Mesothelial cell of epicardium (in vitro differentiated cells): ENCODE measurements around the gene GRID1. TPM values are rescaled to one million over a fixed set of nuclear protein-coding genes. Genes with fewer than 3 reads are reported as not detected.

ENCODE experiments used
- DNase-seq, 2 experiments: peaks; one replicate each; pipeline ENCODE4 v3.0.0; 2021; ENCODE audit warnings: low spot score in 2 of 2; ENCODE audit not compliant: unreplicated experiment in 2 of 2
- H3K27ac Mint-ChIP-seq: 2 replicates; pipeline ENCODE4 v1.8.0; 2021; ENCODE audit warnings: mixed read lengths
- H3K27me3 Mint-ChIP-seq: 2 replicates; pipeline ENCODE4 v1.8.0; 2021; ENCODE audit warnings: low read depth, mixed read lengths
- H3K36me3 Mint-ChIP-seq: 2 replicates; pipeline ENCODE4 v1.8.0; 2021; ENCODE audit warnings: mixed read lengths
- H3K4me1 Mint-ChIP-seq: 2 replicates; pipeline ENCODE4 v1.8.0; 2021; ENCODE audit warnings: mixed read lengths
- H3K4me3 Mint-ChIP-seq: 2 replicates; pipeline ENCODE4 v1.8.0; 2021; ENCODE audit warnings: mild to moderate bottlenecking, moderate library complexity, mixed read lengths
- H3K9me3 Mint-ChIP-seq: 2 replicates; pipeline ENCODE4 v1.8.0; 2021; ENCODE audit warnings: mixed read lengths
- total RNA-seq: library from RNA; stranded (reverse); gene quantifications from 3 replicates; pipeline ENCODE4 v1.2.1, GENCODE V29; 2021
- TF ChIP-seq, protein P1 (sequence below): fragments of 200-600 bp; sonication (generic); IDR thresholded peaks from one replicate; pipeline ENCODE4 v1.5.0; 2021; ENCODE audit warnings: antibody characterized with exemption; ENCODE audit not compliant: unreplicated experiment

The GRID1 gene
- total RNA-seq, 1 donor from 2014 or later: 0.22 TPM

- no peak for DNase-seq
- peaks cover 22% of the 10 kb centered on the region for H3K4me1 Mint-ChIP-seq
- no peaks in the 10 kb centered on the region for H3K27me3 Mint-ChIP-seq
- TF ChIP-seq, protein P1, sequence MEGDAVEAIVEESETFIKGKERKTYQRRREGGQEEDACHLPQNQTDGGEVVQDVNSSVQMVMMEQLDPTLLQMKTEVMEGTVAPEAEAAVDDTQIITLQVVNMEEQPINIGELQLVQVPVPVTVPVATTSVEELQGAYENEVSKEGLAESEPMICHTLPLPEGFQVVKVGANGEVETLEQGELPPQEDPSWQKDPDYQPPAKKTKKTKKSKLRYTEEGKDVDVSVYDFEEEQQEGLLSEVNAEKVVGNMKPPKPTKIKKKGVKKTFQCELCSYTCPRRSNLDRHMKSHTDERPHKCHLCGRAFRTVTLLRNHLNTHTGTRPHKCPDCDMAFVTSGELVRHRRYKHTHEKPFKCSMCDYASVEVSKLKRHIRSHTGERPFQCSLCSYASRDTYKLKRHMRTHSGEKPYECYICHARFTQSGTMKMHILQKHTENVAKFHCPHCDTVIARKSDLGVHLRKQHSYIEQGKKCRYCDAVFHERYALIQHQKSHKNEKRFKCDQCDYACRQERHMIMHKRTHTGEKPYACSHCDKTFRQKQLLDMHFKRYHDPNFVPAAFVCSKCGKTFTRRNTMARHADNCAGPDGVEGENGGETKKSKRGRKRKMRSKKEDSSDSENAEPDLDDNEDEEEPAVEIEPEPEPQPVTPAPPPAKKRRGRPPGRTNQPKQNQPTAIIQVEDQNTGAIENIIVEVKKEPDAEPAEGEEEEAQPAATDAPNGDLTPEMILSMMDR: no peak
- H3K4me3 Mint-ChIP-seq: no peak overlapping the region
- H3K36me3 Mint-ChIP-seq: no peaks in the 10 kb centered on the region
- H3K9me3 Mint-ChIP-seq: no peaks in the 10 kb centered on the region
- H3K27ac Mint-ChIP-seq: no peak overlapping the region
These were observed 576.4 kb downstream of the GRID1 start for GRCh38 chr10:85789982-85790789.

DNA sequence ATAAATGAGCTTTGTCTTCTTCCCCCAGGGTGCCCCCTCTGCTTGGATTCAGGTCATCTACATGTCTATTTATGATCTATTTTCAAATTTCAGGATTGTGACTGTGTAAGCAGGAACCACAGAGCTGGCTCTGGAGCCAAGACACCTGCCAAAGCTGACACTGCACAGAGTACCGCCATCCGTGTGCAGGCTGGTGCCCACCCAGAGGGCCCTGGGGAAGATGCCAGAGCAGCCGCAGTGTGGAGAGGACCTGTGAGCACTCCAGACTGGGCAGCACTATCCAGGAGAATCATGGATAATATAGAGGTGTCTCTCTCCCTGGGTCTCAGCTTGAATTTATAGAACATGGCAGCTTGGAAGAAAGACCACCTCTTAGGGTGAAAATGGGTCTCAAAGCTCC is 577.5 kb downstream of the GRID1 start:
- no peak for DNase-seq
- Mint-ChIP-seq H3K9me3 (no peaks in the 10 kb centered on the region), H3K27me3 (no peaks in the 10 kb centered on the region), H3K4me3 (no peak overlapping the region), H3K4me1 (peaks cover 22% of the 10 kb centered on the region), H3K27ac (no peak overlapping the region), H3K36me3 (no peaks in the 10 kb centered on the region)
- TF ChIP-seq, protein P1: no peak

- TF ChIP-seq, protein P1: no peak
These were observed 578.0 kb downstream of the GRID1 start for GRCh38 chr10:85788570-85788969.

GRCh38 chr10:85787881-85788280 is 578.7 kb downstream of the GRID1 start:
- Mint-ChIP-seq H3K27ac (no peak overlapping the region), H3K36me3 (no peaks in the 10 kb centered on the region), H3K4me3 (no peak overlapping the region), H3K9me3 (no peaks in the 10 kb centered on the region), H3K4me1 (peaks cover 22% of the 10 kb centered on the region), H3K27me3 (no peaks in the 10 kb centered on the region)
- TF ChIP-seq, protein P1: no peak
- no peak for DNase-seq

More at GRCh38 chr10:85788570-85788969, 578.0 kb downstream of the GRID1 start:
- H3K4me1 Mint-ChIP-seq: peaks cover 22% of the 10 kb centered on the region
- H3K9me3 Mint-ChIP-seq: no peaks in the 10 kb centered on the region
- no peak overlapping the region for H3K4me3 Mint-ChIP-seq
- H3K36me3 Mint-ChIP-seq: no peaks in the 10 kb centered on the region
- no peaks in the 10 kb centered on the region for H3K27me3 Mint-ChIP-seq
- DNase-seq: no peak
- H3K27ac Mint-ChIP-seq: no peak overlapping the region

- H3K4me1 Mint-ChIP-seq: peaks cover 21% of the 10 kb centered on the region
- DNase-seq: no peak
- no peaks in the 10 kb centered on the region for H3K36me3 Mint-ChIP-seq
- H3K27ac Mint-ChIP-seq: no peak overlapping the region
- no peaks in the 10 kb centered on the region for H3K9me3 Mint-ChIP-seq
- no peak overlapping the region for H3K4me3 Mint-ChIP-seq
- H3K27me3 Mint-ChIP-seq: no peaks in the 10 kb centered on the region
- TF ChIP-seq, protein P1: no peak
These were observed 579.2 kb downstream of the GRID1 start for GRCh38 chr10:85787393-85787792.
